GM23248 (cell line): ENCODE data around the gene SLC6A20. TPM values are rescaled to one million over a fixed set of nuclear protein-coding genes. Genes with fewer than 3 reads are reported as not detected.

Experiments used
- DNase-seq: peaks from one replicate; pipeline ENCODE4 v3.0.0-alpha.2; 2015
- H2AFZ ChIP-seq: fragments of 200-600 bp; sonication (generic); 2 replicates; pipeline ENCODE4 v1.6.1; 2016; ENCODE audit warnings: antibody characterized with exemption
- H3F3A ChIP-seq: fragments of 200-600 bp; sonication (generic); 2 replicates; pipeline ENCODE4 v1.6.1; 2016; ENCODE audit warnings: mild to moderate bottlenecking, antibody characterized with exemption, mixed run types; ENCODE audit not compliant: insufficient read depth
- H3K27ac ChIP-seq: fragments of 200-600 bp; sonication (generic); 2 replicates; pipeline ENCODE4 v1.5.1; 2016; ENCODE audit warnings: mild to moderate bottlenecking
- H3K27me3 ChIP-seq: fragments of 200-600 bp; sonication (generic); replicated peaks from 2 replicates; pipeline ENCODE4 v1.6.1; 2016; ENCODE audit warnings: mild to moderate bottlenecking; ENCODE audit not compliant: insufficient read depth
- H3K36me3 ChIP-seq: fragments of 200-600 bp; sonication (generic); 2 replicates; pipeline ENCODE4 v1.6.1; 2016; ENCODE audit warnings: low read depth, mild to moderate bottlenecking
- H3K4me1 ChIP-seq: fragments of 200-600 bp; sonication (generic); 2 replicates; pipeline ENCODE4 v1.6.1; 2016; ENCODE audit warnings: mild to moderate bottlenecking; ENCODE audit not compliant: insufficient read depth
- H3K4me2 ChIP-seq: fragments of 200-600 bp; sonication (generic); one replicate; pipeline ENCODE4 v1.6.1; 2016; ENCODE audit warnings: mild to moderate bottlenecking; ENCODE audit not compliant: unreplicated experiment
- H3K4me3 ChIP-seq: fragments of 200-600 bp; sonication (generic); 2 replicates; pipeline ENCODE4 v1.5.1; 2016; ENCODE audit warnings: mild to moderate bottlenecking
- H3K79me2 ChIP-seq: fragments of 200-600 bp; sonication (generic); 2 replicates; pipeline ENCODE4 v1.6.1; 2016; ENCODE audit warnings: mild to moderate bottlenecking; ENCODE audit not compliant: insufficient read depth
- H3K9ac ChIP-seq: fragments of 200-600 bp; sonication (generic); 2 replicates; pipeline ENCODE4 v1.6.1; 2016; ENCODE audit warnings: mild to moderate bottlenecking
- H3K9me2 ChIP-seq: fragments of 200-600 bp; sonication (generic); 2 replicates; pipeline ENCODE4 v1.6.1; 2016; ENCODE audit warnings: mixed run types, mild to moderate bottlenecking, moderate library complexity; ENCODE audit not compliant: insufficient read depth
- H3K9me3 ChIP-seq: fragments of 200-600 bp; sonication (generic); one replicate; pipeline ENCODE4 v1.6.1; 2017; ENCODE audit warnings: low read depth
- H4K20me1 ChIP-seq: fragments of 200-600 bp; sonication (generic); 2 replicates; pipeline ENCODE4 v1.6.0; 2016; ENCODE audit not compliant: insufficient read depth
- EZH2 ChIP-seq: fragments of 200-600 bp; sonication (generic); IDR thresholded peaks from 2 replicates; pipeline ENCODE4 v1.6.1; 2018; ENCODE audit warnings: antibody characterized with exemption, mild to moderate bottlenecking; ENCODE audit not compliant: insufficient read depth, poor library complexity, severe bottlenecking
- EZH2phosphoT487 ChIP-seq: fragments of 200-600 bp; sonication (generic); IDR thresholded peaks from 2 replicates; pipeline ENCODE4 v1.6.1; 2018; ENCODE audit warnings: antibody characterized with exemption, moderate library complexity, mild to moderate bottlenecking, low read depth; ENCODE audit not compliant: insufficient read depth
- WGBS, 2 experiments: methylation state at CpG; one replicate each; pipeline ENCODE4 v1.1.6; 2015 to 2017; ENCODE audit warnings: low lambda C conversion rate in 2 of 2, low coverage in 1 of 2; ENCODE audit errors: missing lambda C conversion rate in 2 of 2; 5-methylcytosine and 5-hydroxymethylcytosine counted together
- in situ Hi-C: fragments of 300-500 bp; cut with MboI; formaldehyde crosslinking; loops from 2 replicates; pipeline ENCODE4 v1.15.0; 2020
- polyA plus RNA-seq: library from polyadenylated mRNA; unstranded; fragments of >200 nt; fragmentation: Nextera tagmentation; extraction: Ambion mirVana; gene quantifications from 2 replicates; pipeline ENCODE4 v1.2.1, GENCODE V29; 2016
- total RNA-seq: library from RNA; depleted of rRNA; stranded (reverse); fragments of >200 nt; shearing (Covaris generic); gene quantifications from 2 replicates; pipeline ENCODE4 v1.2.3, GENCODE V29; 2014

SLC6A20 gene
- total and polyA plus RNA-seq, 2 experiments from 2014 or later: not detected

DNA sequence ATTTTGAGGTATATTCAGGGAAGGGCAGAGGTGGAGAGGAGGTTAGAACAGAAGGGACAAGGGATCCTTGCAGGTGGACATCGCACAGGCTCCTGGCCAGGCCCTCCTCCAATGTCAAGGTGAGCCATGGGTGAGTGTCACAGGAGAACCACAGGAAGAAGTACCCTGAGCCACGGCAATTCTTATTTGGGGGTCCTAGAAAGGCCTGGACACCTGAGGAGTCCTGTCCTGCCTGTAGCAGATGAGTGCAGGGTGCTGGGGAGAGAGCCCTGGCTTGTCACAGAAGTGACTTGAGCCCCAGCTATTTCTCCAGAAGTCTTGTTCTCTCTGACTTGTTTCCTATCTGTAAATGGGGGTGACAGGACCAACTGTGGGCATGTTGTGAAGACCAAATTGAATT lies 4.3 kb downstream of the SLC6A20 start:
- Histone ChIP-seq H3K4me2 (no peak overlapping the region), H3K9ac (no peak overlapping the region), H3K9me3 (no peaks in the 10 kb centered on the region), H3K27ac (no peak overlapping the region), H3K9me2 (no peaks in the 10 kb centered on the region), H3K4me1 (no peaks in the 10 kb centered on the region), H3F3A (no peaks in the 10 kb centered on the region), H3K27me3 (peaks cover 78% of the 10 kb centered on the region), H3K79me2 (no peaks in the 10 kb centered on the region), H4K20me1 (no peaks in the 10 kb centered on the region), H2AFZ (no peak overlapping the region), H3K4me3 (no peak overlapping the region), H3K36me3 (no peaks in the 10 kb centered on the region)
- DNase-seq: no peak
- no peak for TF ChIP-seq EZH2
- no peak for TF ChIP-seq EZH2phosphoT487
- WGBS, 2 experiments: 65 to 68% methylated on average over 2 of the region's 2 CpGs
- in situ Hi-C loops: no loop called here

DNA sequence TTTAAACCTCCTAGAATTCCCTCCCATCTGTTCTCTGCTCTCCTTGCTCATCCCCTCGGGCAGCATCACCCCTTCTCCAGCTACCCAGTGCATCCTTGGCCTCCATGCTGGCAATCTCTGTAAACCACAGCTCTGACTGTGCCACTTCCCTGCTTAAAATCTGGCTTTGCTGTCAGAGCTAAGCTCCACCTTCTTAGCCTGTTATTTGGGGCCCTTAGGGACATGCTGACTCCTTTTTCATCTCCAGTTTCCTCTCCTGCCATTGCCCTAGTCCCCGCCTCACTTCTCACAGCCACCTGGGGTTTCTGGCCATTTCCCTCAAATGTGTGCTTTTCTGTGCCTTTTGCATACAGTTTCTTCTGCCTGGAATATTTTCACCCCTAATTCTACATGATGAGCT lies 5.7 kb downstream of the SLC6A20 start:
- Histone ChIP-seq H3K9me2 (no peaks in the 10 kb centered on the region), H3K9me3 (no peaks in the 10 kb centered on the region), H3K9ac (no peak overlapping the region), H2AFZ (no peak overlapping the region), H3K27ac (no peak overlapping the region), H4K20me1 (no peaks in the 10 kb centered on the region), H3K36me3 (no peaks in the 10 kb centered on the region), H3F3A (no peaks in the 10 kb centered on the region), H3K4me1 (no peaks in the 10 kb centered on the region), H3K4me3 (no peak overlapping the region), H3K4me2 (no peak overlapping the region), H3K79me2 (no peaks in the 10 kb centered on the region), H3K27me3 (peaks cover 71% of the 10 kb centered on the region)
- no peak for DNase-seq
- in situ Hi-C loops: no loop called here
- TF ChIP-seq EZH2 (no peak), EZH2phosphoT487 (no peak)
- 12 to 22% methylated on average over 2 of the region's 2 CpGs for WGBS, 2 experiments

DNA sequence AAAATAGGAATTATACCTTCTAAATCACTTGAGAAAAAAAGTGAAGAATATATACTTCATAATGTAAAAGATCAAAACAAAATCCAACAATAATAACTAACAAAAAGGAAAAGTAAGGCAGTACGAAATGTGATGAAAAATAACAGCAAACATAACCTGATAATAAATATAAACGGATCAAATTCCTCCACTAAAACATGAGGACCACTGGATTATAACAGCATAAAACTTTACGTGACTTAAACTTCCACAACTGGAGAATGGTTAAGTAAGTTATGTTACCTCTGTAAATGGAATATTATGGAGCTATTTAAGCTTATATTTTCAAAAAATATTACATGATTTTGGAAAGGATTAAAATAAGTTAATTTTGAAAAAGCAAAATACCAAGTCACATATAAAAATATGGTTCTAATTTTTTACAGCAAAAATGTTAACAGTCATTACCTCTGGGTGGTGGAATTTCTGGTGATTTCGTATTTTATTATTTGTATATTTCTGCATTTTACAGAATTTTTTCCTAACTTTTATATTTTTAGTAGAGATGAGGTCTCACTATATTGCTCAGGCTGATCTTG lies 7.0 kb downstream of the SLC6A20 start:
- H4K20me1 ChIP-seq: no peaks in the 10 kb centered on the region
- H2AFZ ChIP-seq: no peak overlapping the region
- no peaks in the 10 kb centered on the region for H3K36me3 ChIP-seq
- no peak overlapping the region for H3K27ac ChIP-seq
- in situ Hi-C loops: no loop called here
- TF ChIP-seq EZH2phosphoT487: no peak
- no peak for TF ChIP-seq EZH2
- H3K79me2 ChIP-seq: no peaks in the 10 kb centered on the region
- no peak for DNase-seq
- H3K4me1 ChIP-seq: no peaks in the 10 kb centered on the region
- H3K9me3 ChIP-seq: no peaks in the 10 kb centered on the region
- no peaks in the 10 kb centered on the region for H3K9me2 ChIP-seq
- H3K4me2 ChIP-seq: no peak overlapping the region
- 28 to 30% methylated on average over 4 of the region's 4 CpGs for WGBS, 2 experiments
- H3K27me3 ChIP-seq: peaks cover 62% of the 10 kb centered on the region
- H3K4me3 ChIP-seq: no peak overlapping the region
- H3K9ac ChIP-seq: no peak overlapping the region
- H3F3A ChIP-seq: no peaks in the 10 kb centered on the region

DNA sequence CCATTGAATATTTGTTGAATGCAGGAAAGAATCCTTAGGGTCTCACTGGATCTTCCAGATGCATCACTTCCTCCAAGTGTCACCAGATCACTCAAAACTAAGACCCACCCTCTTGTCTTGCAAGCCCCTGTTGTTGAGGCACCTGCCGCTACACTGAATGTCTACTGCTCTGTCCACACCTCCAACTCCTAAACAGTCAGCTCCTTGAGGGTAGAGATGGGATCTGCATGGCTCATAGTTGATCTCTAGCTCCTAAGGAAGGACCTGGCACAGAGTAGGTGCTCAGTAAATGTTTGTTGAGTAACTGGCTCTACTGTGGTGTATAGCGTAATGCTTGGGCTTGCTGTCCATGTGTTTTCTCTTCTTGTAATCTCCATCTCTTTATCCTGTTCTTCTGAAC lies 8.8 kb downstream of the SLC6A20 start:
- Histone ChIP-seq H3K27me3 (peaks cover 46% of the 10 kb centered on the region), H3K4me1 (no peaks in the 10 kb centered on the region), H4K20me1 (no peaks in the 10 kb centered on the region), H3K36me3 (no peaks in the 10 kb centered on the region), H3K4me2 (no peak overlapping the region), H3K9me3 (no peaks in the 10 kb centered on the region), H3K27ac (no peak overlapping the region), H3F3A (no peaks in the 10 kb centered on the region), H3K9me2 (no peaks in the 10 kb centered on the region), H3K4me3 (no peak overlapping the region), H2AFZ (no peak overlapping the region), H3K79me2 (no peaks in the 10 kb centered on the region), H3K9ac (no peak overlapping the region)
- 90 to 93% methylated on average over 2 of the region's 2 CpGs for WGBS, 2 experiments
- DNase-seq: no peak
- in situ Hi-C loops: no loop called here
- TF ChIP-seq EZH2 (no peak), EZH2phosphoT487 (no peak)
